Effector CD8-positive, alpha-beta T cell (primary cell): Measurements from ENCODE around the gene CTNNBL1.

Source experiments
- DNase-seq: peaks from one replicate; lab custom pipeline; 2025; lab: John Stamatoyannopoulos, UW

Gene CTNNBL1

GRCh38 chr20:37899105-37900045 lies 205.5 kb downstream of the CTNNBL1 start:
- DNase-seq: no peak

- no peak for DNase-seq
Measured at GRCh38 chr20:37901240-37901639, 207.4 kb downstream of the CTNNBL1 start.

GRCh38 chr20:37901654-37902503 lies 208.0 kb downstream of the CTNNBL1 start:
- DNase-seq: no peak

- DNase-seq: no peak
Measured at GRCh38 chr20:37902504-37903313, 208.9 kb downstream of the CTNNBL1 start, which contains the start of gene VSTM2L. Gene VSTM2L (plus strand): TSS chr20:37903127. CDS start chr20:37903351, 224 bp downstream.

- no peak for DNase-seq
Measured at GRCh38 chr20:37903317-37904007, 209.6 kb downstream of the CTNNBL1 start.

GRCh38 chr20:37904008-37904642 lies 210.3 kb downstream of the CTNNBL1 start:
- DNase-seq: no peak

- DNase-seq: no peak
Measured at GRCh38 chr20:37904845-37905373, 211.1 kb downstream of the CTNNBL1 start.

- DNase-seq: no peak
Measured at GRCh38 chr20:37905671-37906613, 212.1 kb downstream of the CTNNBL1 start.

- DNase-seq: no peak
Measured at GRCh38 chr20:37907330-37907676, 213.5 kb downstream of the CTNNBL1 start.

GRCh38 chr20:37907677-37908401 lies 214.0 kb downstream of the CTNNBL1 start:
- DNase-seq: no peak

GRCh38 chr20:37911261-37911660 lies 217.4 kb downstream of the CTNNBL1 start:
- DNase-seq: no peak

GRCh38 chr20:37911838-37912281 lies 218.0 kb downstream of the CTNNBL1 start:
- DNase-seq: no peak

- DNase-seq: no peak
Measured at GRCh38 chr20:37912874-37913273, 219.0 kb downstream of the CTNNBL1 start.

GRCh38 chr20:37913567-37914366 lies 219.9 kb downstream of the CTNNBL1 start:
- DNase-seq: no peak

GRCh38 chr20:37914367-37914671 lies 220.5 kb downstream of the CTNNBL1 start:
- DNase-seq: no peak

GRCh38 chr20:37914672-37915433 lies 221.0 kb downstream of the CTNNBL1 start:
- DNase-seq: no peak

- DNase-seq: no peak
Measured at GRCh38 chr20:37915434-37915787, 221.6 kb downstream of the CTNNBL1 start.
